ENCODE measurements around the gene PAGR1. TPM values are rescaled to one million over a fixed set of nuclear protein-coding genes. Genes with fewer than 3 reads are reported as not detected.

Gene PAGR1
- total RNA-seq, 1 experiment from 2014 or later: 60.1 TPM

DNA sequence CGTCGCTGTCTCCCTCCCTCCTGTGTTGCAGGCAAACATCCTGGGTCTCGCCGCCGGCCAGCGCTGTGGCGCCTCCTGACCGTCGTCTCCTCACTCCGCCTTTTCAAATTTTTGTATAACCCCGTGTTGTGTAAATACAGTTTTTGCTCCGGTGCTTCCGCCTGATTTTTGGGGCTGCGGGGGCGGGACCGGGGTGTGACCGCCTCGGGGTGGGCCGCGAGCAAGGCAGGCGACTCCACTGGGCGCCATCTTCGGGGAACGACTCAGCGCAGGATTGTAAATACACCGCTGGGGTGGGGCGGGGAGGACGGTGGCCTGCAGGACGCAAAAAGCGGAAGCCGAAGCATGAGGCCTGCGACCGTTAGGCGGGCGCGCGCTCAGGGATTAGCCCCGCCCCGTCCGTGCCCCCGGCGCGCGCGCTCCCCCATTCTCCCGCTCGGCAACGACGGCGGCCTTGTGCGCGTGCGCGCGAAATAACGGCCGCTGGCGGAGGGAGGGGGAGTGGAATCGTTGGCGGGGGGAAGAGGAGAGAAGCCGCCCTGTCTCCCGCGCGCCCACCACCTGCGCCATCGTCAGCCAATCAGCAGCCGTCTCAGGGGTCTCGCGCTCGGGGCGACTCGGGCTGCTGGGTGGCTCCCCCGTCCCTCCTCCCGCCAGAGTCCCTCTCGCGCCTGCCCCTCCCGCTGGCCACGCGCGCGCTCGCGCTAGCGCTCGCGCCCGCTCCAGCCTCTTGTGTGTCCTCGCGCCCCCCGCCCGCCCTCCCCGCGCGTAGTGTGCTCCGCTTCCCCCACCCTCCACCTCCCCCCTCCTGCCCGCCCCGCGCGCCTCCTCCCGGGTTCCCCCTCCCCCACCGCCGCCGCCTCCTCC is 10.5 kb upstream of the PAGR1 start (continued):
- peak; percentile 88; the same call in 1 of the 2 replicates for TF ChIP-seq PRRX2 (CRISPR knock-in tag; IDR thresholded peaks at IDR 0.05)
- TF ChIP-seq OVOL2 (CRISPR knock-in tag; IDR thresholded peaks at IDR 0.05; ENCODE audit: borderline replicate concordance): no peak
- TF ChIP-seq, protein P1, sequence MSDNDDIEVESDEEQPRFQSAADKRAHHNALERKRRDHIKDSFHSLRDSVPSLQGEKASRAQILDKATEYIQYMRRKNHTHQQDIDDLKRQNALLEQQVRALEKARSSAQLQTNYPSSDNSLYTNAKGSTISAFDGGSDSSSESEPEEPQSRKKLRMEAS (CRISPR knock-in tag; IDR thresholded peaks at IDR 0.05): peak; percentile 83
- peak; percentile 96 for TF ChIP-seq FOXP1 (CRISPR knock-in tag; IDR thresholded peaks at IDR 0.05; ENCODE audit: borderline replicate concordance)
- peak; percentile 100 for TF ChIP-seq MYBL2 (CRISPR knock-in tag; IDR thresholded peaks at IDR 0.05)
- TF ChIP-seq, protein P2, sequence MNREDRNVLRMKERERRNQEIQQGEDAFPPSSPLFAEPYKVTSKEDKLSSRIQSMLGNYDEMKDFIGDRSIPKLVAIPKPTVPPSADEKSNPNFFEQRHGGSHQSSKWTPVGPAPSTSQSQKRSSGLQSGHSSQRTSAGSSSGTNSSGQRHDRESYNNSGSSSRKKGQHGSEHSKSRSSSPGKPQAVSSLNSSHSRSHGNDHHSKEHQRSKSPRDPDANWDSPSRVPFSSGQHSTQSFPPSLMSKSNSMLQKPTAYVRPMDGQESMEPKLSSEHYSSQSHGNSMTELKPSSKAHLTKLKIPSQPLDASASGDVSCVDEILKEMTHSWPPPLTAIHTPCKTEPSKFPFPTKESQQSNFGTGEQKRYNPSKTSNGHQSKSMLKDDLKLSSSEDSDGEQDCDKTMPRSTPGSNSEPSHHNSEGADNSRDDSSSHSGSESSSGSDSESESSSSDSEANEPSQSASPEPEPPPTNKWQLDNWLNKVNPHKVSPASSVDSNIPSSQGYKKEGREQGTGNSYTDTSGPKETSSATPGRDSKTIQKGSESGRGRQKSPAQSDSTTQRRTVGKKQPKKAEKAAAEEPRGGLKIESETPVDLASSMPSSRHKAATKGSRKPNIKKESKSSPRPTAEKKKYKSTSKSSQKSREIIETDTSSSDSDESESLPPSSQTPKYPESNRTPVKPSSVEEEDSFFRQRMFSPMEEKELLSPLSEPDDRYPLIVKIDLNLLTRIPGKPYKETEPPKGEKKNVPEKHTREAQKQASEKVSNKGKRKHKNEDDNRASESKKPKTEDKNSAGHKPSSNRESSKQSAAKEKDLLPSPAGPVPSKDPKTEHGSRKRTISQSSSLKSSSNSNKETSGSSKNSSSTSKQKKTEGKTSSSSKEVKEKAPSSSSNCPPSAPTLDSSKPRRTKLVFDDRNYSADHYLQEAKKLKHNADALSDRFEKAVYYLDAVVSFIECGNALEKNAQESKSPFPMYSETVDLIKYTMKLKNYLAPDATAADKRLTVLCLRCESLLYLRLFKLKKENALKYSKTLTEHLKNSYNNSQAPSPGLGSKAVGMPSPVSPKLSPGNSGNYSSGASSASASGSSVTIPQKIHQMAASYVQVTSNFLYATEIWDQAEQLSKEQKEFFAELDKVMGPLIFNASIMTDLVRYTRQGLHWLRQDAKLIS (CRISPR knock-in tag; IDR thresholded peaks at IDR 0.05; ENCODE audit: borderline replicate concordance): peak; percentile 95
- TF ChIP-seq NFYB (CRISPR knock-in tag; conservative IDR thresholded peaks at IDR 0.05; ENCODE audit: low read depth): no peak; the same call in none of the 2 replicates
- TF ChIP-seq, protein P3, sequence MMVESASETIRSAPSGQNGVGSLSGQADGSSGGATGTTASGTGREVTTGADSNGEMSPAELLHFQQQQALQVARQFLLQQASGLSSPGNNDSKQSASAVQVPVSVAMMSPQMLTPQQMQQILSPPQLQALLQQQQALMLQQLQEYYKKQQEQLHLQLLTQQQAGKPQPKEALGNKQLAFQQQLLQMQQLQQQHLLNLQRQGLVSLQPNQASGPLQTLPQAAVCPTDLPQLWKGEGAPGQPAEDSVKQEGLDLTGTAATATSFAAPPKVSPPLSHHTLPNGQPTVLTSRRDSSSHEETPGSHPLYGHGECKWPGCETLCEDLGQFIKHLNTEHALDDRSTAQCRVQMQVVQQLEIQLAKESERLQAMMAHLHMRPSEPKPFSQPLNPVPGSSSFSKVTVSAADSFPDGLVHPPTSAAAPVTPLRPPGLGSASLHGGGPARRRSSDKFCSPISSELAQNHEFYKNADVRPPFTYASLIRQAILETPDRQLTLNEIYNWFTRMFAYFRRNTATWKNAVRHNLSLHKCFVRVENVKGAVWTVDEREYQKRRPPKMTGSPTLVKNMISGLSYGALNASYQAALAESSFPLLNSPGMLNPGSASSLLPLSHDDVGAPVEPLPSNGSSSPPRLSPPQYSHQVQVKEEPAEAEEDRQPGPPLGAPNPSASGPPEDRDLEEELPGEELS (CRISPR knock-in tag; IDR thresholded peaks at IDR 0.05): peak; percentile 75; the same call in 1 of the 2 replicates
- TF ChIP-seq, protein P4, sequence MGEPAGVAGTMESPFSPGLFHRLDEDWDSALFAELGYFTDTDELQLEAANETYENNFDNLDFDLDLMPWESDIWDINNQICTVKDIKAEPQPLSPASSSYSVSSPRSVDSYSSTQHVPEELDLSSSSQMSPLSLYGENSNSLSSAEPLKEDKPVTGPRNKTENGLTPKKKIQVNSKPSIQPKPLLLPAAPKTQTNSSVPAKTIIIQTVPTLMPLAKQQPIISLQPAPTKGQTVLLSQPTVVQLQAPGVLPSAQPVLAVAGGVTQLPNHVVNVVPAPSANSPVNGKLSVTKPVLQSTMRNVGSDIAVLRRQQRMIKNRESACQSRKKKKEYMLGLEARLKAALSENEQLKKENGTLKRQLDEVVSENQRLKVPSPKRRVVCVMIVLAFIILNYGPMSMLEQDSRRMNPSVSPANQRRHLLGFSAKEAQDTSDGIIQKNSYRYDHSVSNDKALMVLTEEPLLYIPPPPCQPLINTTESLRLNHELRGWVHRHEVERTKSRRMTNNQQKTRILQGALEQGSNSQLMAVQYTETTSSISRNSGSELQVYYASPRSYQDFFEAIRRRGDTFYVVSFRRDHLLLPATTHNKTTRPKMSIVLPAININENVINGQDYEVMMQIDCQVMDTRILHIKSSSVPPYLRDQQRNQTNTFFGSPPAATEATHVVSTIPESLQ (CRISPR knock-in tag; IDR thresholded peaks at IDR 0.05): no peak
- TF ChIP-seq, protein P5, sequence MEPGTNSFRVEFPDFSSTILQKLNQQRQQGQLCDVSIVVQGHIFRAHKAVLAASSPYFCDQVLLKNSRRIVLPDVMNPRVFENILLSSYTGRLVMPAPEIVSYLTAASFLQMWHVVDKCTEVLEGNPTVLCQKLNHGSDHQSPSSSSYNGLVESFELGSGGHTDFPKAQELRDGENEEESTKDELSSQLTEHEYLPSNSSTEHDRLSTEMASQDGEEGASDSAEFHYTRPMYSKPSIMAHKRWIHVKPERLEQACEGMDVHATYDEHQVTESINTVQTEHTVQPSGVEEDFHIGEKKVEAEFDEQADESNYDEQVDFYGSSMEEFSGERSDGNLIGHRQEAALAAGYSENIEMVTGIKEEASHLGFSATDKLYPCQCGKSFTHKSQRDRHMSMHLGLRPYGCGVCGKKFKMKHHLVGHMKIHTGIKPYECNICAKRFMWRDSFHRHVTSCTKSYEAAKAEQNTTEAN (CRISPR knock-in tag; IDR thresholded peaks at IDR 0.05): peak; percentile 91

DNA sequence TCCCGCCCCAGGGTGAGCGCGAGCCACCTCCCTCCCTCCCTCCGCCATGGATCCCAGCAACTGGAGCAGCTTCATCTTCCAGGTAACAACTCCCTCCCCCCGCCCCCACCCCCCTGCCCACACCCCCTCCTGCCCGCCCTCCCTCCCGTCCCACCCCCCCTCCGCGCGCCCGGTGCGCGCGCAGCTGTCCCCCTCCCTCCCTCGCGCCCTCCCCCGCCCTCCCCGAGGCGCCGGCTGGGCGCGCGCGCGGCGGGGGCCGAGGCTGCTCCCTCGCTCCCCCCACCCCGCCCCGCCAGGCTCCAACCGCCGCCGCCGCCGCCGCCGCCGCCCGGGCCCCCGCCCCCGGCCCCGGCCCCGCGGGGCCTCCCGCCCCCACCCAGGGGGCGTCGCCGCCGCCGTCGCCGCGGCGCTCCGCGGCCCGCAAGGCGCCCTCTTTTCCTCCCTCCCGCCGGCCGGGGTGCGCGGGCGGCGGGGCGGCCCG is 9.8 kb upstream of the PAGR1 start, which contains the start of gene MAZ:
Gene MAZ (plus strand): TSS at position 431 of the 481 bp plus-strand sequence. CDS start 173 bp downstream, outside the sequence.
- ATAC-seq (no peak), DNase-seq (ENCODE audit: low spot score) (no peak)
- H3K9me3 Mint-ChIP-seq: no peaks in the 10 kb centered on the region
- H3K4me1 Mint-ChIP-seq: peaks cover 50% of the 10 kb centered on the region
- H3K4me3 Mint-ChIP-seq: peak within 1 kb of the TSS; percentile 99
- H3K36me3 Mint-ChIP-seq: peaks cover 26% of the 10 kb centered on the region
- ChIA-PET POLR2A (interaction anchor here (0.6 to 2.4 kb wide), 8 partner anchors 10 to 989 kb away, joined by 3 to 12 read pairs (median 5); partner anchors contain the start of genes CDIPT, KIF22, PAGR1 and QPRT), CTCF (interaction anchor here (0.6 to 3.3 kb wide), 7 partner anchors 11 to 225 kb away, joined by 3 to 33 read pairs (median 19); partner anchors contain the start of genes ASPHD1, PAGR1, SEZ6L2 and TLCD3B)
- H3K27ac Mint-ChIP-seq: peak within 1 kb of the TSS; percentile 100; the same call in 1 of the 2 replicates
- TF ChIP-seq TP53 (CRISPR knock-in tag; IDR thresholded peaks at IDR 0.05): no peak
- no peak for TF ChIP-seq SP1 (CRISPR knock-in tag; conservative IDR thresholded peaks at IDR 0.05)
- TF ChIP-seq, protein P6, sequence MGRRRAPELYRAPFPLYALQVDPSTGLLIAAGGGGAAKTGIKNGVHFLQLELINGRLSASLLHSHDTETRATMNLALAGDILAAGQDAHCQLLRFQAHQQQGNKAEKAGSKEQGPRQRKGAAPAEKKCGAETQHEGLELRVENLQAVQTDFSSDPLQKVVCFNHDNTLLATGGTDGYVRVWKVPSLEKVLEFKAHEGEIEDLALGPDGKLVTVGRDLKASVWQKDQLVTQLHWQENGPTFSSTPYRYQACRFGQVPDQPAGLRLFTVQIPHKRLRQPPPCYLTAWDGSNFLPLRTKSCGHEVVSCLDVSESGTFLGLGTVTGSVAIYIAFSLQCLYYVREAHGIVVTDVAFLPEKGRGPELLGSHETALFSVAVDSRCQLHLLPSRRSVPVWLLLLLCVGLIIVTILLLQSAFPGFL (CRISPR knock-in tag; IDR thresholded peaks at IDR 0.05; ENCODE audit: borderline replicate concordance): no peak
- TF ChIP-seq, protein P7, sequence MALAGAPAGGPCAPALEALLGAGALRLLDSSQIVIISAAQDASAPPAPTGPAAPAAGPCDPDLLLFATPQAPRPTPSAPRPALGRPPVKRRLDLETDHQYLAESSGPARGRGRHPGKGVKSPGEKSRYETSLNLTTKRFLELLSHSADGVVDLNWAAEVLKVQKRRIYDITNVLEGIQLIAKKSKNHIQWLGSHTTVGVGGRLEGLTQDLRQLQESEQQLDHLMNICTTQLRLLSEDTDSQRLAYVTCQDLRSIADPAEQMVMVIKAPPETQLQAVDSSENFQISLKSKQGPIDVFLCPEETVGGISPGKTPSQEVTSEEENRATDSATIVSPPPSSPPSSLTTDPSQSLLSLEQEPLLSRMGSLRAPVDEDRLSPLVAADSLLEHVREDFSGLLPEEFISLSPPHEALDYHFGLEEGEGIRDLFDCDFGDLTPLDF (CRISPR knock-in tag; IDR thresholded peaks at IDR 0.05): no peak
- TF ChIP-seq GABPB1 (CRISPR knock-in tag; IDR thresholded peaks at IDR 0.05): no peak
- TF ChIP-seq, protein P1 (CRISPR knock-in tag; IDR thresholded peaks at IDR 0.05): no peak
- no peak for TF ChIP-seq NFATC4 (CRISPR knock-in tag; IDR thresholded peaks at IDR 0.05)
- no peak for TF ChIP-seq SMAD4 (CRISPR knock-in tag; IDR thresholded peaks at IDR 0.05)
- no peak for TF ChIP-seq JUN (CRISPR knock-in tag; IDR thresholded peaks at IDR 0.05)
- TF ChIP-seq ZNF138 (CRISPR knock-in tag; conservative IDR thresholded peaks at IDR 0.05): no peak
- TF ChIP-seq, protein P5 (CRISPR knock-in tag; IDR thresholded peaks at IDR 0.05): no peak
- H3K27me3 Mint-ChIP-seq (ENCODE audit: low read depth): no peaks in the 10 kb centered on the region
